Esophagus muscularis mucosa (tissue), 4 donors: ENCODE data around the gene PFKL. TPM values are rescaled to one million over a fixed set of nuclear protein-coding genes. Genes with fewer than 3 reads are reported as not detected.

Experiments used
- DNase-seq: peaks from one replicate; pipeline ENCODE4 v3.0.0-alpha.2; 2017; ENCODE audit errors: extremely low spot score
- H3K27ac ChIP-seq, 4 donors: fragments of 200-600 bp; sonication (generic); replicated peaks in 1 of 4; 1 replicate in 3 of 4; 2 replicates in 1 of 4; pipeline ENCODE4 v1.5.1; 2016 to 2019; ENCODE audit warnings: mild to moderate bottlenecking in 1 of 4
- H3K27me3 ChIP-seq, 4 donors: fragments of 200-600 bp; sonication (generic); one replicate each; pipeline versions ENCODE4 v1.5.1 to v1.6.0; 2016 to 2019
- H3K36me3 ChIP-seq, 4 donors: fragments of 200-600 bp; sonication (generic); one replicate each; pipeline ENCODE4 v1.5.1; 2016 to 2019
- H3K4me1 ChIP-seq, 4 donors: fragments of 200-600 bp; sonication (generic); one replicate each; pipeline ENCODE4 v1.5.1; 2016 to 2019
- H3K4me3 ChIP-seq, 4 donors: fragments of 200-600 bp; sonication (generic); 1 replicate in 2 of 4; 2 replicates in 2 of 4; pipeline ENCODE4 v1.5.1; 2016 to 2019; ENCODE audit warnings: mild to moderate bottlenecking in 4 of 4, moderate library complexity in 1 of 4
- H3K9me3 ChIP-seq, 4 donors: fragments of 200-600 bp; sonication (generic); 1 replicate in 3 of 4; 2 replicates in 1 of 4; pipeline ENCODE4 v1.5.1; 2016 to 2019
- EP300 ChIP-seq: sonication (generic); formaldehyde crosslinking; IDR thresholded peaks from one replicate; pipeline ENCODE4 v1.6.1; 2017; ENCODE audit warnings: antibody characterized with exemption
- POLR2A ChIP-seq: fragments of 450-650 bp; IDR thresholded peaks from one replicate; pipeline ENCODE4 v1.6.1; 2017; ENCODE audit warnings: antibody characterized with exemption, moderate library complexity, mild to moderate bottlenecking, low read depth
- POLR2AphosphoS5 ChIP-seq, 2 donors: sonication (generic); formaldehyde crosslinking; IDR thresholded peaks; one replicate each; pipeline ENCODE4 v1.6.1; 2017; ENCODE audit warnings: antibody characterized with exemption in 2 of 2
- WGBS: methylation state at CpG from one replicate; pipeline ENCODE4 v1.1.5; 2018; 5-methylcytosine and 5-hydroxymethylcytosine counted together
- intact Hi-C: fragments of 100-400 bp; cut with DNase I; formaldehyde crosslinking; loops from one replicate; pipeline ENCODE4 v1.15.1; 2023
- total RNA-seq, 4 donors: library from RNA; depleted of rRNA; stranded (reverse); fragments of >200 nt; gene quantifications; one replicate each; pipeline versions ENCODE4 v1.1.0 to v1.2.1, GENCODE V29; 2016
- TF ChIP-seq, protein P1 (sequence below), 3 experiments: fragments of 200-600 bp in 2 of 3; fragments of 450-650 bp in 1 of 3; sonication (generic) in 2 of 3; IDR thresholded peaks; one replicate each; pipeline ENCODE4 v1.5.1; 2017 to 2019; ENCODE audit warnings: antibody characterized with exemption in 3 of 3, mild to moderate bottlenecking in 2 of 3, moderate library complexity in 1 of 3

The PFKL gene
- total RNA-seq, 4 donors from 2014 or later: 61.5 to 109 (median 83.4) TPM

DNA sequence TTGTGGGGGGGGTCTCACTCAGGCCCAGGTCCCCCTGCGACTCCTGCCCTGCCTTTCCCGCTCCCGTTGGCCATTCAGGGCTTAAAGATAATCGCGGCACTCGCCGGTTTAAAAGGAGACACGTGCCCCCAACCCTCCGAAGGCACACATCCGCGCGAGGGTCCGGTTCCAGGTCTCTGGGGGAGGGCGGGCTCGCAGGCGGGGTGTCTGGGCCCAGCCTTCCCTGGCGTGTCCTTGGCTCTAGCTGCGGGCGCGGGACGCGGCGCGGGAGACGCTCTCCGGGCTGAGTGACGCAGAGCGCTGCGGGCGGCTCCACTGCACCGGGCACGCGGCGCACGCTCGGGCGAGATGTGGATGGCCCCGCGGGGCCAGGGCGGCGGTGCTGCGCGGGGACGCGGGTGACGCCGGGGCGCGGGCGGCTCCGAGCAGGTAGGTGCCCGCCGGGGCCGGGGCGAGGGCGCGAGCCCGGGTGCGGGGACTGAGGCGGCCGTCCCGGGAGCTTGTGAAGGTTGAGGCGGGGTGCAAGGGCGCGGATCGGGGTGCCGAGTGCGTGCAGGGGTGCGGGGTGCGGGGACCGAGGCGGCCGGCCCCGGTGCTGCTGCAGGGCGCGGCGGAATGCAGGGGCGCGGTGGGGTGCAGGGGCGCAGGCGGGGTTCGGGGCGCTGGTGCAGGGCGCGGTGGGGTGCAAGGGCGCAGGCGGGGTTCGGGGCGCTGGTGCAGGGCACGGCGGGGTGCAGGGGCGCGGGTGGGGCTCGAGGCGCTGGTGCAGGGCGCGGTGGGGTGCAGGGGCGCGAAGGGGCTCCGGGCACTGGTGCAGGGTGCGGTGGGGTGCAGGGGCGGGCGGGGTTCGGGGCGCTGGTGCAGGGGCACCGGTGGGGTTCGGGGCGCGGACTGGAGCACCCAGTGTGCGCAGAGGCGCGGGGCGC lies 50.3 kb downstream of the PFKL start:
- Histone ChIP-seq H3K27ac (no peak overlapping the region), H3K4me3 (peak overlapping the region in 3 of 4 donors; percentile 24 to 41 (median 33)), H3K9me3 (no peaks in the 10 kb centered on the region), H3K4me1 (peaks cover 0 to 18% (median 8%) of the 10 kb centered on the region in 4 donors), H3K36me3 (no peaks in the 10 kb centered on the region), H3K27me3 (peaks cover 0 to 83% (median 10%) of the 10 kb centered on the region in 4 donors)
- DNase-seq: no peak
- TF ChIP-seq, protein P1, sequence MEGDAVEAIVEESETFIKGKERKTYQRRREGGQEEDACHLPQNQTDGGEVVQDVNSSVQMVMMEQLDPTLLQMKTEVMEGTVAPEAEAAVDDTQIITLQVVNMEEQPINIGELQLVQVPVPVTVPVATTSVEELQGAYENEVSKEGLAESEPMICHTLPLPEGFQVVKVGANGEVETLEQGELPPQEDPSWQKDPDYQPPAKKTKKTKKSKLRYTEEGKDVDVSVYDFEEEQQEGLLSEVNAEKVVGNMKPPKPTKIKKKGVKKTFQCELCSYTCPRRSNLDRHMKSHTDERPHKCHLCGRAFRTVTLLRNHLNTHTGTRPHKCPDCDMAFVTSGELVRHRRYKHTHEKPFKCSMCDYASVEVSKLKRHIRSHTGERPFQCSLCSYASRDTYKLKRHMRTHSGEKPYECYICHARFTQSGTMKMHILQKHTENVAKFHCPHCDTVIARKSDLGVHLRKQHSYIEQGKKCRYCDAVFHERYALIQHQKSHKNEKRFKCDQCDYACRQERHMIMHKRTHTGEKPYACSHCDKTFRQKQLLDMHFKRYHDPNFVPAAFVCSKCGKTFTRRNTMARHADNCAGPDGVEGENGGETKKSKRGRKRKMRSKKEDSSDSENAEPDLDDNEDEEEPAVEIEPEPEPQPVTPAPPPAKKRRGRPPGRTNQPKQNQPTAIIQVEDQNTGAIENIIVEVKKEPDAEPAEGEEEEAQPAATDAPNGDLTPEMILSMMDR (IDR thresholded peaks at IDR 0.05): no peak
- TF ChIP-seq POLR2AphosphoS5 (IDR thresholded peaks at IDR 0.05): no peak
- no peak for TF ChIP-seq EP300
- no peak for TF ChIP-seq POLR2A
- intact Hi-C loops: no loop called here
- WGBS: 0% methylated on average over 24 of the region's 113 CpGs

DNA sequence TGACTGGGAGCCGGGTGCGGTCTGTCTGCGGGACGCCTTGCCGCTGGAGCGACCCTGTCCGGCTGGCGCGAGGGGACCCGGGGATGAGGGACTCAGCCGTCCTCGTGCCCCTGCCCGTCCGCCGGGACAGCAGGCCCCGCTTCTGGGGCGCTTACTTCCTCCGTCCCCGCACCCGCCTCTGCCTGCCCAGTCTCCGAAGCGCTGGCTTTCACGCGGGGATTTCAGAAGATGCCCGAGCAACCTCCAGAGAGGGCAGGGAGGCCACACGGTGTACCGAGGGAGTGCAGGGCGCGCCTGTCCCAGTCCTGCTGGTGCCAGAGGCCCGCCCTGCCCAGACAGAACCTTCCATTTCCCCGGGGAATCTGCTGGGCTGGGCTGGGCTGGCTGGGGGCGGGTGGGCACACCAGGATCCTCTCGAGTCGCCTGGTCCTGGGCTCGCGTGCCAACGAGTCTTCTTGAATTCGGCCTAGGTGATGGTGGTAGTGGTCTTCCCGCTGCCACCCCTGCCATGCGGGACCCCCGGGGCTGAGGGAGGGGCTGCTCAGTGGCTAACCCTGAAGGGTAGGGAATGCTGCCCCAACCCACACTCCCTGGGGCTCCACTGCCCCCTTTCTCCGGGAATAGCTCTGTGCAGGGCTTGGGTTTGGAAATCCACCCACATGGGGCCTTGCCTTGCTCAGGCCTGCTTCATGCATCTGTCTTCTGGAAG lies 51.1 kb downstream of the PFKL start:
- peak overlapping the region in 1 of 4 donors; percentile 24 for H3K4me3 ChIP-seq
- peaks cover 0 to 18% (median 8%) of the 10 kb centered on the region in 4 donors for H3K4me1 ChIP-seq
- H3K9me3 ChIP-seq: no peaks in the 10 kb centered on the region
- peaks cover 0 to 76% (median 10%) of the 10 kb centered on the region in 4 donors for H3K27me3 ChIP-seq
- DNase-seq: no peak
- H3K27ac ChIP-seq: no peak overlapping the region
- TF ChIP-seq POLR2A (no peak), POLR2AphosphoS5 (IDR thresholded peaks at IDR 0.05) (no peak), EP300 (no peak)
- TF ChIP-seq, protein P1 (IDR thresholded peaks at IDR 0.05): no peak
- WGBS: 39% methylated on average over 19 of the region's 42 CpGs
- intact Hi-C loops: no loop called here
- H3K36me3 ChIP-seq: no peaks in the 10 kb centered on the region

GRCh38 chr21:44351535-44352252 lies 51.8 kb downstream of the PFKL start:
- no peak for TF ChIP-seq POLR2AphosphoS5 (IDR thresholded peaks at IDR 0.05)
- TF ChIP-seq, protein P1 (IDR thresholded peaks at IDR 0.05): no peak
- no peak for TF ChIP-seq POLR2A
- TF ChIP-seq EP300: no peak
- no peaks in the 10 kb centered on the region for H3K9me3 ChIP-seq
- intact Hi-C loops: no loop called here
- no peaks in the 10 kb centered on the region for H3K36me3 ChIP-seq
- WGBS: 85% methylated on average over 13 of the region's 18 CpGs
- peaks cover 0 to 18% (median 8%) of the 10 kb centered on the region in 4 donors for H3K4me1 ChIP-seq
- no peak overlapping the region for H3K27ac ChIP-seq
- no peak overlapping the region for H3K4me3 ChIP-seq
- DNase-seq: no peak
- H3K27me3 ChIP-seq: peaks cover 0 to 70% (median 10%) of the 10 kb centered on the region in 4 donors

- TF ChIP-seq EP300: no peak
- TF ChIP-seq, protein P1 (IDR thresholded peaks at IDR 0.05): no peak
- intact Hi-C loops: no loop called here
- Histone ChIP-seq H3K27ac (peak overlapping the region in 1 of 4 donors; percentile 35), H3K4me3 (no peak overlapping the region), H3K36me3 (no peaks in the 10 kb centered on the region), H3K9me3 (no peaks in the 10 kb centered on the region), H3K4me1 (peaks cover 0 to 18% (median 8%) of the 10 kb centered on the region in 4 donors), H3K27me3 (peaks cover 0 to 69% (median 10%) of the 10 kb centered on the region in 4 donors)
- WGBS: 80% methylated on average over 17 of the region's 17 CpGs
- DNase-seq: no peak
These were observed 52.5 kb downstream of the PFKL start for GRCh38 chr21:44352253-44352860.
